H9 (cell line): ENCODE results near the gene RALY. TPM values are rescaled to one million over a fixed set of nuclear protein-coding genes. Genes with fewer than 3 reads are reported as not detected.

Experiments
- DNase-seq: peaks from one replicate; pipeline ENCODE4 v3.0.0-alpha.2; 2017
- H2AFZ ChIP-seq: one replicate; pipeline ENCODE4 v1.6.1; 2013; ENCODE audit warnings: mild to moderate bottlenecking, low read length, control low read depth, moderate library complexity
- H2AK5ac ChIP-seq: 2 replicates; pipeline ENCODE4 v1.6.1; 2013; ENCODE audit warnings: low read length, control low read depth, mixed read lengths; ENCODE audit not compliant: insufficient read length
- H2BK120ac ChIP-seq: one replicate; pipeline ENCODE4 v1.6.1; 2013; ENCODE audit warnings: low read depth, mild to moderate bottlenecking, low read length, control low read depth, inconsistent platforms; ENCODE audit not compliant: poor library complexity, severe bottlenecking
- H2BK12ac ChIP-seq: 2 replicates; pipeline ENCODE4 v1.6.1; 2013; ENCODE audit warnings: low read length, control low read depth, mixed read lengths, low read depth; ENCODE audit not compliant: insufficient read length
- H2BK15ac ChIP-seq: 2 replicates; pipeline ENCODE4 v1.6.1; 2013; ENCODE audit warnings: low read depth, low read length, control low read depth
- H2BK20ac ChIP-seq: one replicate; pipeline ENCODE4 v1.6.1; 2013; ENCODE audit warnings: low read depth, mild to moderate bottlenecking, low read length, control low read depth, inconsistent platforms; ENCODE audit not compliant: poor library complexity, severe bottlenecking
- H2BK5ac ChIP-seq: 2 replicates; pipeline ENCODE4 v1.6.1; 2013; ENCODE audit warnings: low read length, control low read depth, mixed read lengths; ENCODE audit not compliant: insufficient read length
- H3K14ac ChIP-seq: 2 replicates; pipeline ENCODE4 v1.6.1; 2013; ENCODE audit warnings: low read length, control low read depth; ENCODE audit not compliant: insufficient read depth
- H3K18ac ChIP-seq: 2 replicates; pipeline ENCODE4 v1.6.1; 2013; ENCODE audit warnings: low read depth, mild to moderate bottlenecking, mixed read lengths, low read length, control low read depth; ENCODE audit not compliant: insufficient read length
- H3K23ac ChIP-seq: 2 replicates; pipeline ENCODE4 v1.6.1; 2013; ENCODE audit warnings: low read length, control low read depth, mixed read lengths, low read depth; ENCODE audit not compliant: insufficient read length
- H3K23me2 ChIP-seq: 2 replicates; pipeline ENCODE4 v1.6.1; 2013; ENCODE audit warnings: low read depth, mild to moderate bottlenecking, mixed read lengths, low read length, control low read depth; ENCODE audit not compliant: insufficient read length, poor library complexity, severe bottlenecking
- H3K27ac ChIP-seq: 2 replicates; pipeline ENCODE4 v1.5.1; 2013; ENCODE audit warnings: low read length, control low read depth, mixed read lengths, low read depth; ENCODE audit not compliant: insufficient read length
- H3K27me3 ChIP-seq: 2 replicates; pipeline ENCODE4 v1.6.1; 2013; ENCODE audit warnings: low read length, control low read depth, inconsistent platforms; ENCODE audit not compliant: insufficient read depth
- H3K4ac ChIP-seq: 2 replicates; pipeline ENCODE4 v1.6.1; 2013; ENCODE audit warnings: low read depth, mild to moderate bottlenecking, control low read depth, inconsistent platforms, low read length, moderate library complexity
- H3K4me1 ChIP-seq: 2 replicates; pipeline ENCODE4 v1.6.1; 2013; ENCODE audit warnings: low read length, control low read depth, inconsistent platforms; ENCODE audit not compliant: insufficient read depth
- H3K4me2 ChIP-seq: 2 replicates; pipeline ENCODE4 v1.6.1; 2013; ENCODE audit warnings: low read length, control low read depth, mixed read lengths; ENCODE audit not compliant: insufficient read length, insufficient read depth
- H3K56ac ChIP-seq: 2 replicates; pipeline ENCODE4 v1.6.1; 2013; ENCODE audit warnings: low read depth, mild to moderate bottlenecking, mixed read lengths, low read length, control low read depth; ENCODE audit not compliant: insufficient read length
- H3K79me1 ChIP-seq: 2 replicates; pipeline ENCODE4 v1.6.1; 2013; ENCODE audit warnings: low read depth, mild to moderate bottlenecking, moderate library complexity, low read length, control low read depth, inconsistent platforms; ENCODE audit not compliant: insufficient read depth, poor library complexity, severe bottlenecking
- H3K79me2 ChIP-seq: 2 replicates; pipeline ENCODE4 v1.6.1; 2013; ENCODE audit warnings: low read length, control low read depth, inconsistent platforms; ENCODE audit not compliant: insufficient read depth
- H3K9ac ChIP-seq: 2 replicates; pipeline ENCODE4 v1.6.1; 2013; ENCODE audit warnings: low read length, control low read depth, mixed read lengths; ENCODE audit not compliant: insufficient read length; ENCODE audit errors: extremely low read depth
- H3K9me3 ChIP-seq: one replicate; pipeline ENCODE4 v1.6.1; 2013; ENCODE audit warnings: low read depth, low read length, inconsistent platforms; ENCODE audit not compliant: control insufficient read depth
- H3T11ph ChIP-seq: one replicate; pipeline ENCODE4 v1.6.1; 2013; ENCODE audit warnings: mild to moderate bottlenecking, low read length, control low read depth, inconsistent platforms
- H4K20me1 ChIP-seq: one replicate; pipeline ENCODE4 v1.6.1; 2013; ENCODE audit not compliant: control insufficient read depth, insufficient read length, insufficient read depth
- H4K5ac ChIP-seq: 2 replicates; pipeline ENCODE4 v1.6.1; 2013; ENCODE audit warnings: low read depth, mild to moderate bottlenecking, mixed read lengths, low read length, control low read depth; ENCODE audit not compliant: insufficient read length
- H4K8ac ChIP-seq: replicated peaks from 2 replicates; pipeline ENCODE4 v1.6.1; 2013; ENCODE audit warnings: low read length, control low read depth, mixed read lengths, low read depth; ENCODE audit not compliant: insufficient read length
- H4K91ac ChIP-seq: 2 replicates; pipeline ENCODE4 v1.6.1; 2013; ENCODE audit warnings: low read depth, mild to moderate bottlenecking, moderate library complexity, mixed read lengths, low read length, control low read depth; ENCODE audit not compliant: insufficient read length
- H3K27ac Mint-ChIP-seq, 3 experiments: 2 replicates in 2 of 3; 3 replicates in 1 of 3; pipeline ENCODE4 v1.8.0; 2020 to 2021; ENCODE audit warnings: mixed read lengths in 3 of 3, mild to moderate bottlenecking in 1 of 3, moderate library complexity in 1 of 3
- H3K27me3 Mint-ChIP-seq: 2 replicates; pipeline ENCODE4 v1.8.0; 2021; ENCODE audit warnings: low read depth, mild to moderate bottlenecking, moderate library complexity, mixed read lengths
- H3K36me3 Mint-ChIP-seq, 3 experiments: 2 replicates in 2 of 3; 3 replicates in 1 of 3; pipeline ENCODE4 v1.8.0; 2020 to 2021; ENCODE audit warnings: low read depth in 3 of 3, mixed read lengths in 3 of 3; ENCODE audit not compliant: insufficient read depth in 1 of 3
- H3K4me1 Mint-ChIP-seq, 2 experiments: 2 replicates each; pipeline ENCODE4 v1.8.0; 2020; ENCODE audit warnings: mixed read lengths in 2 of 2
- H3K4me3 Mint-ChIP-seq, 2 experiments: 2 replicates in 1 of 2; 3 replicates in 1 of 2; pipeline ENCODE4 v1.8.0; 2020 to 2021; ENCODE audit warnings: mild to moderate bottlenecking in 2 of 2, mixed read lengths in 2 of 2, moderate library complexity in 1 of 2
- H3K9me3 Mint-ChIP-seq, 2 experiments: 2 replicates in 1 of 2; 3 replicates in 1 of 2; pipeline ENCODE4 v1.8.0; 2020; ENCODE audit warnings: mild to moderate bottlenecking in 2 of 2, mixed read lengths in 2 of 2, moderate library complexity in 1 of 2
- WGBS: extraction: QIAGEN DNeasy Blood & Tissue Kit; methylation state at CpG from one replicate; pipeline ENCODE4 v1.1.7; 2013; ENCODE audit warnings: missing lambda C conversion rate, low lambda C conversion rate, mixed read lengths; ENCODE audit not compliant: insufficient read length; ENCODE audit errors: extremely low coverage; 5-methylcytosine and 5-hydroxymethylcytosine counted together
- total RNA-seq: library from RNA; stranded (reverse); gene quantifications from 2 replicates; pipeline ENCODE4 v1.2.1, GENCODE V29; 2021
- TF ChIP-seq, protein P1 (sequence below): fragments of 200-600 bp; sonication (generic); conservative IDR thresholded peaks from 3 replicates; pipeline ENCODE4 v1.8.0; 2021; ENCODE audit warnings: antibody characterized with exemption, mild to moderate bottlenecking

RALY gene
- total RNA-seq, 1 experiment from 2014 or later = 199 TPM

- H2AFZ ChIP-seq = no peak overlapping the region
- H3K36me3 Mint-ChIP-seq = peaks cover 0 to 2% (median 0%) of the 10 kb centered on the region in 3 experiments; a peak in 4 of 7 replicates
- no peaks in the 10 kb centered on the region for H3K27me3 ChIP-seq
- no peak overlapping the region for H2BK120ac ChIP-seq
- no peaks in the 10 kb centered on the region for H4K20me1 ChIP-seq
- no peaks in the 10 kb centered on the region for H3K23me2 ChIP-seq
- H3K14ac ChIP-seq = no peak overlapping the region
- no peak overlapping the region for H2BK20ac ChIP-seq
- H3K18ac ChIP-seq = no peak overlapping the region
- H3K27ac Mint-ChIP-seq = no peak overlapping the region
- TF ChIP-seq, protein P1, sequence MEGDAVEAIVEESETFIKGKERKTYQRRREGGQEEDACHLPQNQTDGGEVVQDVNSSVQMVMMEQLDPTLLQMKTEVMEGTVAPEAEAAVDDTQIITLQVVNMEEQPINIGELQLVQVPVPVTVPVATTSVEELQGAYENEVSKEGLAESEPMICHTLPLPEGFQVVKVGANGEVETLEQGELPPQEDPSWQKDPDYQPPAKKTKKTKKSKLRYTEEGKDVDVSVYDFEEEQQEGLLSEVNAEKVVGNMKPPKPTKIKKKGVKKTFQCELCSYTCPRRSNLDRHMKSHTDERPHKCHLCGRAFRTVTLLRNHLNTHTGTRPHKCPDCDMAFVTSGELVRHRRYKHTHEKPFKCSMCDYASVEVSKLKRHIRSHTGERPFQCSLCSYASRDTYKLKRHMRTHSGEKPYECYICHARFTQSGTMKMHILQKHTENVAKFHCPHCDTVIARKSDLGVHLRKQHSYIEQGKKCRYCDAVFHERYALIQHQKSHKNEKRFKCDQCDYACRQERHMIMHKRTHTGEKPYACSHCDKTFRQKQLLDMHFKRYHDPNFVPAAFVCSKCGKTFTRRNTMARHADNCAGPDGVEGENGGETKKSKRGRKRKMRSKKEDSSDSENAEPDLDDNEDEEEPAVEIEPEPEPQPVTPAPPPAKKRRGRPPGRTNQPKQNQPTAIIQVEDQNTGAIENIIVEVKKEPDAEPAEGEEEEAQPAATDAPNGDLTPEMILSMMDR = no peak
- no CpG with 5 or more reads among the region's 1 CpG for WGBS
- no peak overlapping the region for H3K27ac ChIP-seq
- no peak overlapping the region for H3T11ph ChIP-seq
- H2BK15ac ChIP-seq = no peak overlapping the region
- no peaks in the 10 kb centered on the region for H3K27me3 Mint-ChIP-seq
- H4K8ac ChIP-seq = no peak overlapping the region
- no peak overlapping the region for H3K4me2 ChIP-seq
- H3K56ac ChIP-seq = no peak overlapping the region
- H3K4ac ChIP-seq = no peak overlapping the region
- H2BK12ac ChIP-seq = no peak overlapping the region
- DNase-seq = no peak
- H3K9me3 ChIP-seq = no peaks in the 10 kb centered on the region
- H3K4me3 Mint-ChIP-seq = no peak overlapping the region
- H3K9ac ChIP-seq = no peak overlapping the region
- no peaks in the 10 kb centered on the region for H3K9me3 Mint-ChIP-seq
- H3K4me1 ChIP-seq = peaks cover 11% of the 10 kb centered on the region
- H2BK5ac ChIP-seq = no peak overlapping the region
- peaks cover 10% of the 10 kb centered on the region for H3K79me1 ChIP-seq
- peaks cover 2% of the 10 kb centered on the region; the same call in 1 of the 2 replicates for H3K79me2 ChIP-seq
- H4K91ac ChIP-seq = no peak overlapping the region
- H3K4me1 Mint-ChIP-seq = peaks cover 43 to 45% of the 10 kb centered on the region in 2 experiments
- H4K5ac ChIP-seq = no peak overlapping the region
- no peak overlapping the region for H3K23ac ChIP-seq
- H2AK5ac ChIP-seq = no peak overlapping the region
These were observed 55.7 kb downstream of the RALY start for GRCh38 chr20:34049389-34049788.
